HepG2 (cell line): ENCODE measurements around the gene SLC15A1. TPM values are rescaled to one million over a fixed set of nuclear protein-coding genes. Genes with fewer than 3 reads are reported as not detected.

Experiments used
- ATAC-seq: fragments of 200-7000 bp; cut with Tn5 transposase; 3 replicates; pipeline ENCODE4 v1.9.1; 2020; ENCODE audit warnings: mild to moderate bottlenecking, moderate library complexity
- BruUV-seq: library from RNA; stranded (reverse); fragments of 400-500 nt; replicated peaks from 2 replicates; lab custom pipeline; 2021; lab: Mats Ljungman, UMichigan
- CTCF ChIA-PET: fragments of 300-600 bp; formaldehyde crosslinking; extraction: SDS; loops from one replicate; lab custom pipeline; 2021; ENCODE audit warnings: low total read pairs, inconsistent platforms, low intra/inter-chr PET ratio; lab: Yijun Ruan, JAX
- POLR2A ChIA-PET: fragments of 350-600 bp; sonication (Branson Sonifier 250); formaldehyde crosslinking; loops from one replicate; lab custom pipeline; 2020; ENCODE audit warnings: antibody characterized with exemption, inconsistent platforms; lab: Yijun Ruan, JAX
- DNase-seq: peaks from one replicate; pipeline ENCODE4 v3.0.0-alpha.2; 2015; ENCODE audit warnings: low spot score
- FAIRE-seq: peaks from 3 replicates; lab custom pipeline; 2011; peaks lifted over from hg19 to GRCh38; lab: Jason Lieb, UNC
- H2AFZ ChIP-seq: one replicate; pipeline ENCODE4 v1.6.1; 2011; ENCODE audit warnings: low read length, inconsistent platforms
- H3K27ac ChIP-seq: fragments of 300-600 bp; 3 replicates; pipeline ENCODE4 v1.8.0; 2011; ENCODE audit warnings: mixed run types, mild to moderate bottlenecking, mixed read lengths, low read length, inconsistent platforms; ENCODE audit not compliant: insufficient read depth; ENCODE audit errors: extremely low read length
- H3K27me3 ChIP-seq, 2 experiments: fragments of 200-600 bp in 1 of 2; 2 replicates in 1 of 2; 3 replicates in 1 of 2; pipeline versions ENCODE4 v1.6.0 to v1.8.0; 2011; ENCODE audit warnings: low read length in 2 of 2, mild to moderate bottlenecking in 2 of 2, moderate library complexity in 2 of 2, inconsistent platforms in 1 of 2; ENCODE audit not compliant: insufficient read depth in 2 of 2, control insufficient read depth in 1 of 2
- H3K36me3 ChIP-seq, 2 experiments: fragments of 200-600 bp in 1 of 2; replicated peaks in 1 of 2; 2 replicates in 1 of 2; 3 replicates in 1 of 2; pipeline versions ENCODE4 v1.5.1 to v1.8.0; 2011; ENCODE audit warnings: low read length in 2 of 2, inconsistent platforms in 1 of 2; ENCODE audit not compliant: insufficient read depth in 2 of 2, control insufficient read depth in 1 of 2
- H3K4me1 ChIP-seq: 2 replicates; pipeline ENCODE4 v1.5.1; 2012; ENCODE audit warnings: low read length, inconsistent platforms; ENCODE audit not compliant: insufficient read depth
- H3K4me2 ChIP-seq: 2 replicates; pipeline ENCODE4 v1.6.0; 2011; ENCODE audit warnings: low read depth, low read length, inconsistent platforms
- H3K4me3 ChIP-seq, 3 experiments: fragments of 200-600 bp in 1 of 3; sonication (generic), shearing (Covaris generic) in 1 of 3; replicated peaks in 1 of 3; 2 replicates each; pipeline ENCODE4 v1.5.1; 2011 to 2016; ENCODE audit warnings: low read length in 3 of 3, inconsistent platforms in 2 of 3, low read depth in 2 of 3, mild to moderate bottlenecking in 2 of 3, control low read depth in 1 of 3, mixed read lengths in 1 of 3; ENCODE audit not compliant: insufficient read depth in 1 of 3
- H3K79me2 ChIP-seq: one replicate; pipeline ENCODE4 v1.6.1; 2011; ENCODE audit warnings: low read length, inconsistent platforms; ENCODE audit not compliant: insufficient read depth
- H3K9ac ChIP-seq: 2 replicates; pipeline ENCODE4 v1.6.0; 2011; ENCODE audit warnings: mild to moderate bottlenecking, low read depth, low read length, inconsistent platforms; ENCODE audit not compliant: insufficient read depth
- H3K9me3 ChIP-seq: 2 replicates; pipeline ENCODE4 v1.5.1; 2012; ENCODE audit warnings: mild to moderate bottlenecking, low read length
- H4K20me1 ChIP-seq: 2 replicates; pipeline ENCODE4 v1.6.0; 2011; ENCODE audit warnings: inconsistent platforms, mild to moderate bottlenecking, low read length, moderate library complexity; ENCODE audit not compliant: insufficient read depth
- CEBPB ChIP-seq: IDR thresholded peaks from 2 replicates; pipeline ENCODE4 v1.6.1; 2011; ENCODE audit warnings: low read depth, low read length, improper control_type of control experiment, borderline replicate concordance
- MLLT10 ChIP-seq: sonication (generic); formaldehyde crosslinking; IDR thresholded peaks from 2 replicates; pipeline ENCODE4 v1.4.0; 2020; ENCODE audit warnings: missing genetic modification reagents
- REXO4 ChIP-seq: sonication (generic); formaldehyde crosslinking; IDR thresholded peaks from 2 replicates; pipeline ENCODE4 v1.8.0; 2022; ENCODE audit warnings: missing genetic modification reagents, mild to moderate bottlenecking, borderline replicate concordance
- SIN3A ChIP-seq: IDR thresholded peaks from 2 replicates; pipeline ENCODE4 v1.6.1; 2011; ENCODE audit warnings: low read depth, mild to moderate bottlenecking, control low read depth, low read length, borderline replicate concordance
- SP1 ChIP-seq, 2 experiments: fragments of 450-650 bp in 1 of 2; sonication (generic) in 1 of 2; formaldehyde crosslinking in 1 of 2; IDR thresholded peaks; 2 replicates each; pipeline versions ENCODE4 v1.4.0 to v1.6.1; 2016 to 2020; ENCODE audit warnings: missing genetic modification reagents in 1 of 2
- SP140L ChIP-seq: sonication (generic); formaldehyde crosslinking; IDR thresholded peaks from 2 replicates; pipeline ENCODE4 v1.4.0; 2020; ENCODE audit warnings: missing genetic modification reagents, borderline replicate concordance
- TRAFD1 ChIP-seq: sonication (generic); formaldehyde crosslinking; IDR thresholded peaks from 2 replicates; pipeline ENCODE4 v1.5.1; 2020; ENCODE audit warnings: missing genetic modification reagents, mild to moderate bottlenecking, borderline replicate concordance
- ZNF646 ChIP-seq: sonication (generic); formaldehyde crosslinking; IDR thresholded peaks from 2 replicates; pipeline ENCODE4 v1.9.0; 2021; ENCODE audit warnings: mild to moderate bottlenecking, missing genetic modification reagents
- WGBS: methylation state at CpG from one replicate; pipeline ENCODE4 v1.1.6; 2017; ENCODE audit warnings: low lambda C conversion rate; 5-methylcytosine and 5-hydroxymethylcytosine counted together
- in situ Hi-C: cut with HindIII; loops from 2 replicates; pipeline ENCODE4 v1.10.0; 2017; ENCODE audit warnings: low pct_unique_long_range_greater_than_20kb; ENCODE audit not compliant: extremely low pct_ligation_motif_present
- intact Hi-C: fragments of 100-400 bp; cut with micrococcal nuclease; formaldehyde crosslinking; loops from one replicate; pipeline ENCODE4 v1.10.0; 2022; ENCODE audit not compliant: unreplicated experiment
- polyA plus RNA-seq, 8 experiments: library from polyadenylated mRNA; depleted of rRNA in 3 of 8; stranded (reverse) in 7 of 8; unstranded in 1 of 8; fragments of >200 nt; fragmentation: Illumina TruSeq in 4 of 8; extraction: Trizol in 4 of 8; gene quantifications; 2 replicates each; pipeline versions ENCODE4 v1.2.1 to v1.2.3, GENCODE V29; 2011 to 2016; ENCODE audit warnings: low read depth in 4 of 8, missing spikeins in 1 of 8, mixed read lengths in 1 of 8; ENCODE audit not compliant: insufficient read depth in 1 of 8
- total RNA-seq, 5 experiments: library from RNA; depleted of rRNA; stranded (reverse); fragments of >200 nt; fragmentation: Illumina TruSeq; extraction: Trizol; gene quantifications; 2 replicates each; pipeline ENCODE4 v1.2.3, GENCODE V29; 2016; ENCODE audit warnings: low read depth in 1 of 5

SLC15A1 gene
- total and polyA plus RNA-seq, 2 of the 13 experiments (the other 11 are each of a cell fraction or from before 2014, with no cell fraction given) = 0.17 to 0.20 TPM

- Histone ChIP-seq H3K9ac (no peak overlapping the region), H3K27me3 (peaks cover 0 to 19% of the 10 kb centered on the region in 2 experiments; a peak in 3 of 5 replicates), H3K4me3 (no peak overlapping the region), H3K4me2 (no peak overlapping the region), H2AFZ (no peak overlapping the region), H3K27ac (no peak overlapping the region), H3K4me1 (no peaks in the 10 kb centered on the region), H3K9me3 (no peaks in the 10 kb centered on the region), H4K20me1 (no peaks in the 10 kb centered on the region), H3K36me3 (no peaks in the 10 kb centered on the region), H3K79me2 (no peaks in the 10 kb centered on the region)
- CTCF ChIA-PET = no interaction called here
- POLR2A ChIA-PET = no interaction called here
- in situ Hi-C loops (no loop called here), intact Hi-C loops (no loop called here)
- no peak for ATAC-seq
- WGBS = 7% methylated on average over 7 of the region's 7 CpGs
- DNase-seq = no peak
- no peak for TF ChIP-seq SIN3A
- no peak for TF ChIP-seq SP140L
- peak; percentile 19; the same call in 1 of the 2 replicates for TF ChIP-seq CEBPB
- no peak for TF ChIP-seq TRAFD1
- TF ChIP-seq REXO4 (CRISPR knock-in tag) = no peak
- TF ChIP-seq MLLT10 = no peak
- no peak for TF ChIP-seq SP1 (IDR thresholded peaks at IDR 0.05)
- TF ChIP-seq SP1 (CRISPR knock-in tag; IDR thresholded peaks at IDR 0.05) = no peak
- TF ChIP-seq ZNF646 (CRISPR knock-in tag) = no peak
- no peak for FAIRE-seq
- no TSS peak for BruUV-seq
These were observed 33.6 kb upstream of the SLC15A1 start for GRCh38 chr13:98786023-98786422.
